HG02970 (cell line): ENCODE results near the gene SLC17A9.
A peak's percentile ranks its signal among the peaks of the same experiment; 100 is the strongest.

Source experiments
- ATAC-seq: cut with Tn5 transposase; IDR thresholded peaks from one replicate; pipeline ENCODE4 v1.9.1; 2021; ENCODE audit warnings: mild to moderate bottlenecking, moderate library complexity, moderate number of reproducible peaks; ENCODE audit not compliant: unreplicated experiment, low FRiP score

Gene SLC17A9

DNA sequence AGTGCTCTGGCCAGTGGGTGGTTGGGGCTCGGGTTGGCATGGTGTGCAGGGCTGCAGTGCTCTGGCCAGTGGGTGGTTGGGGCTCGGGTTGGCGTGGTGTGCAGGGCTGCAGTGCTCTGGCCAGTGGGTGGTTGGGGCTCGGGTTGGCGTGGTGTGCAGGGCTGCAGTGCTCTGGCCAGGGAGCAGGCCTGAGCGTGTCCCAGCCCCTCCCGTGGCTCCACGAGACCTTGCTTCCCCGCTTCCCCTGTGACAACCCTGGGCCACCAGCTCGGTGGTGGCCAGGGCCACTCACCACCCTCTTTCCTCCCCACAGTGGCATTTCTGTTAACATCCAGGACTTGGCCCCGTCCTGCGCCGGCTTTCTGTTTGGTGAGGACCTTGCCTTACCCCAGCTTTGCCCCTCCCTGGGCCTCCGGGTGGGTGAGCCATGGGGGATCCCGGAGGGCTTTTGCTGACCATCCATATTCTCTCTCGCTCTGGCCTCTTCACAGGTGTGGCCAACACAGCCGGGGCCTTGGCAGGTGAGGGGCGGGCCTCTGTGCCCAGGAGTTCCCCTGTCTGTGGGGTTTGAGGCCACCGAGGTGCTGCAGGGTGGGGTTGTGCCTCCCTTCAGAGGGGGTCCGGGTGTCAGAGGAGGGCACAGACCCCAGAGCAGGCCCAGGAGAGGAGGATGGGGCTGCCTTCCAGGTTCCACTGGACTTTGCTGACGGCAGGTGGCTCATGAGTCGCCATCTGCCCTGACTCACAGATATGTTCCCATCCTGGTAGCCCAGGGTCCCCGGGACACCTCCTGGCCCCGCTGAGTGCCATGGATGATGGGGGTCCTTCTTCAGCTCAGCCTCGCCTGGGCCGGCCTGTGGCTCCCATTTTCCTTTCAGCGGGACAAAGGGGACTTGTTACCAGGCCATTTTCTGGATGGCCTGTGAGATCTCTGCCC, 14.0 kb downstream of the SLC17A9 start:
- ATAC-seq = no peak

DNA sequence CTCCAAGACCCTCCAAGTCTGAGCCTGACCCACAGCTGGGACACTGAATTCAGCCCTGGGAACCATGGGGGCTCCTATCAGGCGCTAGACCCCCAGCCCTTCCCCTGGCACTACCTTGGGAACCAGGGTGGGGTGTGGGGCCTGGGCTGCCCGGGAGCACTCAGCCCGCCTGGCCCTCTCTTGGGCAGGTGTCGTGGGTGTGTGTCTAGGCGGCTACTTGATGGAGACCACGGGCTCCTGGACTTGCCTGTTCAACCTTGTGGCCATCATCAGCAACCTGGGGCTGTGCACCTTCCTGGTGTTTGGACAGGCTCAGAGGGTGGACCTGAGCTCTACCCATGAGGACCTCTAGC, 14.6 kb downstream of the SLC17A9 start:
- ATAC-seq = no peak

DNA sequence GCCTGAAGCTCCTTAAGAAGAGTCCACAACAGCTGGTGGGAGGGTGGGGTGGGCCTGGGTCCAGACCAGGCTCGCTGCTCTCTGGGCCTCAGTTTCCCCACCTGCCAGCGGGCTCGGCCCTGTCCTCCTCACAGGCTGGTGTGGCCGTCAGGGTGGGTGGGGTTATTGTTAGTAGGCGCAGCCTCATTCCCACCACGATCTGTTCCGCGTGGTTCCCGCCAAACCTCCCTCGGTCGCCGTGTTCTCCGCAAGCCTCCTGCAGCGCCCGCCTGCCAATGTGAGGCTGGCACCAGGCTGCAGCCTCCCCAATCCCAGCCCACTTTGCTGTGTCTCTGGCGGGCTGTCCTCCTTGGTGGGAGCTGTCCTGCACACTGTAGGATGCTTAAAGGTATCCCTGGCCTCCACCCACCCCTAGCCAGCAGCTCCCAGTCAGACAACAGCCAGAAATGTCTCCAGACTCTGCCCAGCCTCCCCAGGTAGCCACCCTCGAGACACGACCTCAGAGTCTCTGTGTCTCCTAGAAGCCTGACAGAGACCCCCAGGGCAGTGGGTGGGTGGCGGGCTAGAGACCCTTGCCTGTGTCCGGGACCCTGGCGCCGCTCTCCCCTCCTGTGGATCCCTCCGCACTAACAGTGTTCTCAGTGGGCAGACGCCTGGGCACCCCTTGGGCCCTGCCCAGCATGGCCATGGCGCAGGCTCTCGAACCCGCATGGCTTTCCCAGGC, 15.3 kb downstream of the SLC17A9 start:
- no peak for ATAC-seq

DNA sequence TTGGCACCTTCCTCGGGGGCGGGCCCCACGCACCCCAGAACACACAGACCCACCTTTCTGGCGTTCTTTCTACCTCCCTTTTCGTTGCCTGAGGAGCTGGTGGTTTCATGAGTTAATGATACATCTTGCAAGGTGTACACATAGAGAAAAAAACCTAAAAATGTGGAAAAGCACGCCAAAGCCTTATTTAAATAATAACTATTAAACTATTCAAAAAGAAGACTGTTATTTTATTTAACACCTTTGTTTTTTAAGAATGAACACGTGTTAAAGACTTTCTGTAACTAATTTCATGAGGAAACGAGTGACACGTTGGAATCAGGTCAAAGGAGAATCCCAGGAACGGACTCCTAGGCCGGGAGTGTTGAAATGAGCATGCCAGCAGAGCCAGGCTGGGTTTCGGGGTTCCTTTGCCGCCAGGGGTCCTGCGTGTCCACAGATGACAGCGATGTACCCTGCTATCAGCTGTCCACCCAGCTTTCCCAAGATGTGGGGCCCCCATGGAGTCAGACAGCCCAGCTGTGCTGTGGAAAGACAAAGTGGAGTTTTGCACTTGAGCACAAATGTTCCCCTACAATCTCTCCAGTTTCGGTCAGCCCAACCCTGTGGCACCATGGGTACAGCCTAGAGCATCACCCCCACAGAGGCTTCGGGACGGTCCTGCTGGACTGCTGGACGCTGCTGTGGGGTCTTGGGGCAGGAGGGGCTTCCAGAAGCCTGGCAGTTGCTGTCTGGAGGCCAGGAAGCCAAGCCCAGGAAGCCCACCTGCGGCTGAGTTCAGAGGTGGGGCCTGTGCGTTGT, 16.1 kb downstream of the SLC17A9 start:
- no peak for ATAC-seq

DNA sequence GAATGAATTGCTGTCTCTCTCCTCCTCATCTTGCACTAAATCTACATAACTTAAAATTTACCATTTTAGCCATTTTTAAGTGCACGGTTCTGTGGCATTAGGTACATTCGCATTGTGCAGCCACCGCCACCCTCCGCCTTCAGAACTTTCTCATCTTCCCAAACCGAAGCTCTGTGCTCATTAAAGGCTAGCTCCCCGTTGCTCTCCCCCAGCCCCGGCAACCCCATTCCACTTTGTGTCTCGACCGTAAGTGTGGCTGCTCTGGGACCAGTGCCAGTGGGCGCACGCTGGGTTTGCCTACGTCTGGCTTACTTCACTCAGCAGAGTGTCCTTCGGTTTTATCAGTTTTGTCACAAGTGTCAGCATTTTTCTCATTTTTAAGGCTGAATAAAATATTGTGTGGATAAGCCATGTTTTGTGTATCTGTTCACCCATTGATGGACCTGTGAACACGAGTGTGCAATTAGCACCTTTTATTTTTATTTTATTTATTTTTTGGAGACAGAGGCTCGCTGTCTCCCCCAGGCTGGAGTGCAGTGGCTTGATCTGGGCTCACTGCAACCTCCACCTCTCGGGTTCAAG, 16.8 kb downstream of the SLC17A9 start:
- no peak for ATAC-seq

DNA sequence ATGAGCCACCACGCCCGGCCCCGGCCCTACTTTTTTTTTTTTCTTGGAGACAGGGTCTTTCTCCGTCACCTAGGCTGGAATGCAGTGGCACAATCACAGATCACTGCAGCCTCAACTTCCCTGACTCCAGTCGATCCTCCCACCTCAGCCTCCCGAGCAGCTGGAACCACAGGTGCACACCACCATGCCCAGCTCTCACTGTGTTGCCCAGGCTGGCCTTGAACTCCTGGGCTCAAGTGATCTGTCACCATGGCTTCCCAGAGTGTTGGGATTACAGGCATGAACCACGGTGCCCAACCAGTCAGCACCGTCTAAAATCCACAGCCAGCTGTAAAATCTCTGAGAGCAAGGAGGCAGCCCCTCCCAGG, 17.4 kb downstream of the SLC17A9 start:
- no peak for ATAC-seq

DNA sequence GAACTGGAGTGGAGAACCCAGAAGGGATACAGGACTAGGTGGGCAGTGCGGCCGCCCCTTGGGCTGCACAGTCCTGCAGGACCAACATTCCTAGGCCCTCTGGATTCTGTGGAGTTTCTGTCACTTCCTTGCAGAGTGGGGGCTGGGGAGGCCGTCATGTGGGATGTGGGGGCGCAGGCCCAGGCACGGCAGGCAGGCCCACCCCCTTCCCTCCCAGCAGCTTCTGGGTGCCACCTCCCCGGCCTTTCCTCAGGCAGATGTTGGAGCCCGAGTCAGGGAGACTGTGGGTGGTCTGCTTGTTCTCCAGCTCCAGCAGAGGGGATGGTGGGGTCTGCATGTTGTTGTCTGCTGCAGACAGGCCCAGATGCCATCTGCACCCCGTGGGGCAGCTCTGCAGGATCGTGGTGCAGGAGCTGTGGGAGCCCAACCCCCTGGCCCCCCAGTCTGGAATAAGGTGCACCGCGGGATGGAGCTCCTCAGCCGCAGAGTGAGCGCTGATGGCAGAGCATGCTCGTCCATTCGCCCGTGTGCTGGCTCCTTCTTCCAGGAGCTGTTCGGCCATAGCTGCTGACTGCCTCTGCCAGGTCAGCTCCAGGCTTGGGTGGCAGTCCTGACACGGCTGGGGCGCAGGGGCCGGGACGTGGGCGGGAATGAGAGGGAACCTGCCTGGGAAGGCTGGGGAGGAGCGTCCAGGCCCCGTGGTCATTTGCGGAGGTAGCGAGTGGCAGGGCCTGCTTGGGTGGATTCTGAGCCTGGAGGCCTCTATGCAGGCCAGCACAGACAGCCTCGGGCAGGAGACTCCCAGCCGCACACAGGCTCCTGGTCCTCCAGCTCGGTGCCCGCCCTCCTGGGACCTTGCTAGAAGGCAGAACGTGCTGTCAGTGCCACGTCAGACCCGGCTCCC, 18.1 kb downstream of the SLC17A9 start:
- no peak for ATAC-seq

DNA sequence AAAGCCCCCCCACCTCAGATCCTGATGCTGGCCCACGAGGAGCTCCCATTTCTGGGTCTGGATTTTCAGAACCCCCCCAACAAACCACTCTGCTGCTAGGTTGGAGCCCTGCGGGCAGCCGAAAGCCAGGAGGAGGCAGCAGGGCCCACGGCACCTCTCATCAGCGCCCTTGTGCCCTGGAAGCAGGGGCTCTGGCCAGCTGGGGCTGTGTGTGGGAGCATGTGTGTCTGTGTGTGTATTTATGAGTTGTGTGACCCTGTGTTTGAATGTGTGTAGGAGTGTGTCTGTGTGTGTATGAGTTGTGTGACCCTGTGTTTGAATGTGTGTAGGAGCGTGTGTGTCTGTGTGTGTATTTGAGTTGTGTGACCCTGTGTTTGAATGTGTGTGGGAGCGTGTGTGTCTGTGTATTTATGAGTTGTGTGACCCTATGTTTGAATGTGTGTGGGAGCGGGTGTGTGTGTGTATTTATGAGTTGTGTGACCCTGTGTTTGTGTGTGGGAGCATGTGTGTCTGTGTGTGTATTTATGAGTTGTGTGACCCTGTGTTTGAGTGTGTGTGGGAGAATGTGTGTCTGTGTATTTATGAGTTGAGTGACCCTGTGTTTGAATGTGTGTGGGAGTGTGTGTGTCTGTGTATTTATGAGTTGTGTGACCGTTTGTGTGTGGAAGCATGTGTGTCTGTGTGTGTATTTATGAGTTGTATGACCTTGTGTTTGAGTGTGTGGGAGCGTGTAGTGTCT, 18.9 kb downstream of the SLC17A9 start:
- no peak for ATAC-seq

DNA sequence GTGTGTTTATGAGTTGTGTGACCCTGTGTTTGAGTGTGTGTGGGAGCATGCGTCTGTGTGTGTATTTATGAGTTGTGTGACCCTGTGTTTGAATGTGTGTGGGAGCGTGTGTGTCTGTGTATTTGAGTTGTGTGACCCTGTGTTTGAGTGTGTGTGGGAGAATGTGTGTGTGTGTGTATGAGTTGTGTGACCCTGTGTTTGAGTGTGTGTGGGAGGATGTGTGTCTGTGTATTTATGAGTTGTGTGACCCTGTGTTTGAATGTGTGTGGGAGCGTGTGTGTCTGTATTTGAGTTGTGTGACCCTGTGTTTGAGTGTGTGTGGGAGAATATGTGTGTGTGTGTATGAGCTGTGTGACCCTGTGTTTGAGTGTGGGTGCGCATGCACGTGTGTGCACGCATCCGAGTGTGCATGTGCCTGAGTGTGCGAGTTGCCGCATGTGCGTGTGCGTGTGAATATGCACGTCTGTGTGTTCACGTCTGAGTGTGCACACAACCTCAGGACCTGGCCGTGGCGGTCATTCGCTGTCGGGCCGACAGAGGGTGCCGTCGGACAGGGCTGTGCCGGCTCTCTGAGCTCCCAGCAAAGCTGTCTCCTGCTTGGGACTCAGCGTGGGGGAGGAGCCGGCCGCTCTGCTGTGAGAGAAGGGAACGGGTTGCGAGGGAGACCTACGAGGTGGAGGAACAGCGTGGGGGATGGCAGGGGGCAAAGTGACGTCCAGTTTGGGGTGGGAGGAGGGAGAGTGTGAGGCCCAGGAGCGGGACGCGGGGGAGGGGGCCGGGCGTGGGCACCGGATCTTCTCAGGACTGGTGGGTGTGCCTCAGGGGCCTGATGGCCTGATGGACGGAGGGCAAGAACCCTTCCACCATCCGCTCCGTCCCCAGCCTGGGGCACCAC, 19.7 kb downstream of the SLC17A9 start:
- no peak for ATAC-seq

DNA sequence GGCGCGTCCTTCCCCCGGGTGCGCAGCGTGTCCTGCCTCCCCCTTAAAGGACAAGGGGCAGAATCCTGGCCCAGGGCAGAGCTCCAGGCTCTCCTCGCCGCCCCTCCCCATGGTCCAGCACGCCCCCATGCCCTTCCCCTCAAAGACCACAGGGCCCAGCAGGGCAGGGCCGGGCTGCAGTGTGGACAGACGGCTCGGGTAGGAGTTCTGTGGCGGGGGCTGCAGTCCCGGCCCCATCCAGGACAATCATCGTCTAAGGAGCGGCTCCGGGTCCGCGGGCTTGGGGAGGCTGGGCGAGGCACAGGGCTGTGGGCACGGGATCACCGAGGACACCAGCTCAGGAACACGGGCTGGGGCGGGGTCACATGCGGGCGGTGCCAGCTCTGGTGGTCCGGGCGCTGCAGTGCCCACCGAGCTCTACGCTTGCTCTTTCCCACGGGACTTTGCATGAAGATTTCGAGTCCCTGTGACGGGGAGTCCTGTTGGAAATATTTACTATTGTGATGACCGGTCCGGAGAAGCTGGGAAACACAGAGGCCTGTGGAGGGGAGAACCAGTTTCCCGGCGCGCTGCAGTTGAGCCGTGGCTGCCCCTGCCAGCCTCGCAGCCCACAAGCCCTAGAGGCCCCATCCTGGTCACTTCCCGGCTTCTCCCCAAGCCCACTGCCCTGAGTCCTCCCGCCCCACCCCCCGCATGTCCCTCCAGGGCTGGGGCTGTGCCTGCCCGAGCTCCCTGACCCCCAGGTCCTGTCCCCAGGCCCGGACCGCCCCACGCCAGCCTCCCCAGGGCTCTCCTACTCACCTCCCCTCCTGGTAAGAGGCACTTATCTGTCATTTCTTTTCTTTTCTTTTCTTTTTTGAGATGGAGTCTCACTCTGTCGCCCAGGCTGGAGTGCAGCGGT, 20.6 kb downstream of the SLC17A9 start:
- ATAC-seq = no peak

DNA sequence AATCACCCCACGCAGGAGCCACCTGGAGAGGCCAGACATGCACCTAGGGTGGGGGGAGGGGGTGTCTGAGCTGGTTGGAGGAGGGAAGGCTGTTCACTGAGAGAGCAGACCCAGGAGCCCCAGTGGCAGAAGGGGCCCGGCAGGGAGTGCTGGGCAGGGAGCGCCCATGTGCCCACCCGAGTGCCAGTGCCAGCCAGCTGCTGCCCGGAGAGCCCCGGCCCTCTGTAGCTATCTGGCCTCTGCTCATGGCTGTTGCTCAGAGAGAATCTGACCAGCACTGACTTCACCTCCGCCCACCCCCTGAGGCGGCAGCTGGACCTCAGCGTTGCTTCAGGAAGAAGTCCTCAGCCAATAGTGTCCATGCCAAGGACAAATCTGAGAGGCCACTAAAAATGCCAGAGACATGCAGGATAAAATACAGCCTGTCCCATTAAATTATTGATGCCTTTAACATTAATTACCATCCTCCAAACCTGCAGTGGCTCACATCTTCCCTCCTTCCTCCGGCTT, 22.8 kb downstream of the SLC17A9 start:
- no peak for ATAC-seq

DNA sequence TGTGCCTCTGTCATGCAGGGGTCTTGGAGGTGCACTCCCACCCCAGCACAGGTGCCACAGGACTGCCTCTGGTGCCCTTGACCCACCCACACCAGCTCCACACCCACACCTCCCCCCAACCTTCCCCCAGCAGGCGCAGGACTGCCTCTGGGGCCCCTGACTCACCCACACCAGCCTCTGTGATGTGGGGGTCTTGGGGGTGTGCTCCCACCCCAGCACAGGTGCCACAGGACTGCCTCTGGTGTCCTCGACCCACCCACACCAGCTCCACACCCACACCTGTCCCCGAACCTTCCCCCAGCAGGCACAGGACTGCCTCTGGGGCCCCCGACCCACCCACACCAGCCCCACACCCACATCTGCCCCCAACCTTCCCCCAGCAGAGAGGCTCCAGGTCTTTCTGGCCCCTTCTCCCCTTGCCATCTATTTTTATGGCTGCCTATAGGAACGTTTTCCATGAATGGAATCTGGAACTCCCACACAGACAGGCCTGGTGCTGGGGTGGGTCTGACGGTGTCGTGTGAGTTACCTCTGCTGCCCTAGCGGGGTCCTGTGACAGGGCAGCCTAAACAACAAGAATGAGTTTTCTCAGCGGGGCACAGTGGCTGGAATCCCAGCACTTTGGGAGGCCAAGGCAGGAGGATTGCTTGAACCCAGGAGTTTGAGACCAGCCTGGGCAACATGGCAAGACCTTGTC, 23.5 kb downstream of the SLC17A9 start:
- ATAC-seq = no peak

DNA sequence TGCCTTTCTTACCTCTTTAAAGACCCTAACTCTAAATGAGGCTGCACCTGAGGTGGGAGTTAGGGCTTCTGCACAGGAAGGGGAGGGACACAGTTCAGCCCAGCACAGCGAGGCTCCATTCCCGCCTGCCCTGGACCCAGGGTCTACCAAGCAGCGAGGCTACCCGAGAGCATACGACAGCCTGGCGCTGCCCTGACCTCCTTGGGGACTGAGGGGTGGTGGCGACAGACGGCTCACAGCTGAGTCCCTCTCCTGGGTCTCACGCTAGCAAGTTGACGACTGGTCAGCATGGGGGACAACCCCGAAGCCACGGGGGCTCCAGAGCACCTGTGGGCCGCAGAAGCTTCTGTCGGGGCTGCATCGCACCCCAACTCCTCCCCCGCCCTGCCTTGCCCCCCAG, 24.4 kb downstream of the SLC17A9 start:
- no peak for ATAC-seq

DNA sequence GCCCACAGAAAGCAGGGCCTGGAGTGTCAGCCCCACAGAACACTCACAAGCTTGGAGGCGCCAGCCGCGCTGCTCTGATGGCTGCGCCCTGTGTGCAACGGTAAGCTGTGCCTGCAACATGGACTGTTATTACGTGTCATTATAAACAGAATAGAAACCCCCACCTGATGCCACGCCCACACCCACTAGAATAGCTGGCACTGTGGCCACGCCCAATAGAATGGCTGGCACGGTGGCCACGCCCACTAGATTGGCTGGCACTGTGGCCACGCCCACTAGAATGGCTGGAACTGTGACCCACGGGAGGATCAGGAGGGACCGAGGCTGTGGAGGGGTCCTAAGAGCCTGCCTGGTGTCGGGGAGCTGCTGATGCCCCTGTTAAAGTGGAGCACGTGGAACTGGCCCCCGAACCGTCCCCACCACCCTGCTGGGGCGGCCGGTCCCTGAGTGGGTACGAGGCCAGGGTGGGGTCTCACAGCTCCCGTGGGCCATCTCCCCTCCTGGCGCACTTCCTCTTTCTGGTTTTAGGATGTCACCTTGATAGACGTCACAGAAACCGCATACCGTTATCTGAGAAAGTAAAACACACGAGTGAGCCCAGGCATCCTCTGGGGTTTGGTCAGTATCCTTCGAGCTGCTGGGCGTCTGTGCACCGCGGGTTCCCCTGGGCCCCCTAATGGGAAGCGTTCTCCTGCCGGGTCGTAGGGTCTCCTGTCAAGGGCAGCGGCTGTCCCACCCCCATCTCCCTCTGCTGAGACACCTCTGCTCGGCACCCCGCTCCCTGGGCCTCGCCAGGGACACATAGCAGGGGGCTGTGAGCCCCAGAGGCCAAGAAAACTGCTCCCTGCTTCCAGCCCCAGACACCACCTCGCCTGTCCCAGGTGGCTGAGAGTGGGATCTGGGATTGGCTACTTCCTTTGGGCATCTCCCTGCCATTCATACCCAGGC, 25.4 kb downstream of the SLC17A9 start:
- ATAC-seq = peak; percentile 58

DNA sequence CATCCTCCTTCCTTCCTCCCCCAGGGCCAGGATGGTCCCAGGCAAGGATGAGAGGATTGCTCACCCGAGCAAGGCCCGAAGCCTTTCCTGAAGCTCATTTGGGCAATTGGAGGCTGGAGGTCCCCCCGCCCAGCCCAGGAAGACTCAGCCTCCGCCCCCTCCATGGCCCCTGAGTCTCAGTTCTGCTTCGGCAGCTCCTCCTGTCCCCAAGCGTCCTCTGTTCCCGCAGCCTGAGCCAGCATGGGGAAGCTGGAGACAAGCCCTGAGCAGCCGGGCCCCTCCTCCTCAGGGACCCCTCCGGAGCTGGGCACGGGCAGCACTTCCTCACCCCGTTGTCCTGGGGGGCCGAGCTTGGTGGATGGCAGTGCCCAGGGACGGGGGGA, 26.0 kb downstream of the SLC17A9 start:
- ATAC-seq = peak; percentile 7
